Ishikawa (cell line): ENCODE results near the gene ZFAND3.

ENCODE experiments used
- CREB1 ChIP-seq: IDR thresholded peaks from 2 replicates; pipeline ENCODE4 v1.6.1; 2012; ENCODE audit warnings: low read depth
- EP300 ChIP-seq: IDR thresholded peaks from 2 replicates; pipeline ENCODE4 v1.6.1; 2012; ENCODE audit warnings: borderline replicate concordance
- FOXM1 ChIP-seq: IDR thresholded peaks from 2 replicates; pipeline ENCODE4 v1.6.1; 2012; ENCODE audit warnings: low read depth, borderline replicate concordance
- TAF1 ChIP-seq: IDR thresholded peaks from 2 replicates; pipeline ENCODE4 v1.6.1; 2012; ENCODE audit warnings: low read depth, mild to moderate bottlenecking

- TF ChIP-seq CREB1 = no peak
- TF ChIP-seq FOXM1 = no peak
- TF ChIP-seq TAF1 = no peak
- TF ChIP-seq EP300 = no peak
These were observed 324.9 kb downstream of the ZFAND3 start for GRCh38 chr6:38144365-38144945.
